Stimulated activated CD8-positive, alpha-beta memory T cell treated with anti-CD3 and anti-CD28 coated beads, Interleukin-7, amount 100 ng/mL, for 48 hours (primary cell): Measurements from ENCODE around the gene PREPL.

Experiments
- DNase-seq, 2 donors: peaks; one replicate each; pipeline ENCODE4 v3.0.0-alpha.2; 2020; ENCODE audit warnings: low read depth in 1 of 2; ENCODE audit errors: extremely low read depth in 1 of 2

The PREPL gene

GRCh38 chr2:44297431-44297830 lies 63.9 kb downstream of the PREPL start:
- DNase-seq: no peak

- DNase-seq: no peak
Observed at GRCh38 chr2:44296653-44297052, 64.6 kb downstream of the PREPL start.

- no peak for DNase-seq
Observed at GRCh38 chr2:44295633-44296359, 65.5 kb downstream of the PREPL start.

- no peak for DNase-seq
Observed at GRCh38 chr2:44295113-44295512, 66.2 kb downstream of the PREPL start.

GRCh38 chr2:44291281-44292248 lies 69.7 kb downstream of the PREPL start:
- no peak for DNase-seq

- no peak for DNase-seq
Observed at GRCh38 chr2:44290261-44290660, 71.0 kb downstream of the PREPL start.

- DNase-seq: no peak
Observed at GRCh38 chr2:44286884-44287638, 74.2 kb downstream of the PREPL start.

- no peak for DNase-seq
Observed at GRCh38 chr2:44286119-44286883, 75.0 kb downstream of the PREPL start.

GRCh38 chr2:44285174-44285573 lies 76.1 kb downstream of the PREPL start:
- DNase-seq: no peak

- DNase-seq: no peak
Observed at GRCh38 chr2:44283116-44283666, 78.1 kb downstream of the PREPL start.

GRCh38 chr2:44280869-44281268 lies 80.4 kb downstream of the PREPL start:
- no peak for DNase-seq

- DNase-seq: no peak
Observed at GRCh38 chr2:44277541-44277940, 83.8 kb downstream of the PREPL start.

- DNase-seq: no peak
Observed at GRCh38 chr2:44275927-44276303, 85.4 kb downstream of the PREPL start.

GRCh38 chr2:44273596-44273995 lies 87.7 kb downstream of the PREPL start:
- DNase-seq: no peak

- no peak for DNase-seq
Observed at GRCh38 chr2:44273076-44273475, 88.2 kb downstream of the PREPL start.

- DNase-seq: no peak
Observed at GRCh38 chr2:44271296-44271695, 90.0 kb downstream of the PREPL start.

GRCh38 chr2:44269831-44270230 lies 91.5 kb downstream of the PREPL start:
- DNase-seq: no peak

- DNase-seq: no peak
Observed at GRCh38 chr2:44267796-44268648, 93.3 kb downstream of the PREPL start.
